ENCODE data around the gene PKN2. TPM values are rescaled to one million over a fixed set of nuclear protein-coding genes. Genes with fewer than 3 reads are reported as not detected.

Gene PKN2
- polyA plus RNA-seq, 1 donor from 2014 or later = 9.2 TPM

GRCh38 chr1:88735909-88736308 lies 51.8 kb downstream of the PKN2 start:
- Mint-ChIP-seq H3K36me3 (peaks cover 29% of the 10 kb centered on the region), H3K9me3 (peaks cover 7 to 19% (median 17%) of the 10 kb centered on the region in 3 donors)

GRCh38 chr1:88736633-88737248 lies 52.7 kb downstream of the PKN2 start:
- Mint-ChIP-seq H3K36me3 (peaks cover 22% of the 10 kb centered on the region), H3K9me3 (peaks cover 7 to 19% (median 17%) of the 10 kb centered on the region in 3 donors), H3K4me3 (peak overlapping the region in 1 of 4 donors; percentile 47), H3K27me3 (no peaks in the 10 kb centered on the region), H3K4me1 (peaks cover 12 to 19% (median 18%) of the 10 kb centered on the region in 3 donors), H3K27ac (no peak overlapping the region)

More at GRCh38 chr1:88735909-88736308, 51.8 kb downstream of the PKN2 start:
- Mint-ChIP-seq H3K27ac (no peak overlapping the region), H3K4me3 (peak overlapping the region in 1 of 4 donors; percentile 72), H3K4me1 (peaks cover 17 to 25% (median 22%) of the 10 kb centered on the region in 3 donors), H3K27me3 (no peaks in the 10 kb centered on the region)

- peaks cover 24% of the 10 kb centered on the region for H3K36me3 Mint-ChIP-seq
- peaks cover 7 to 19% (median 17%) of the 10 kb centered on the region in 3 donors for H3K9me3 Mint-ChIP-seq
- H3K27ac Mint-ChIP-seq = no peak overlapping the region
- H3K27me3 Mint-ChIP-seq = no peaks in the 10 kb centered on the region
- H3K4me3 Mint-ChIP-seq = no peak overlapping the region
- H3K4me1 Mint-ChIP-seq = peaks cover 12 to 19% (median 18%) of the 10 kb centered on the region in 3 donors
Measured at GRCh38 chr1:88737338-88737927, 53.4 kb downstream of the PKN2 start.

GRCh38 chr1:88740784-88741183 lies 56.7 kb downstream of the PKN2 start:
- peaks cover 11% of the 10 kb centered on the region for H3K36me3 Mint-ChIP-seq
- H3K4me1 Mint-ChIP-seq = peaks cover 12 to 19% (median 15%) of the 10 kb centered on the region in 3 donors
- H3K9me3 Mint-ChIP-seq = peaks cover 0 to 4% (median 4%) of the 10 kb centered on the region in 3 donors
- H3K27ac Mint-ChIP-seq = peak overlapping the region in 1 of 3 donors; percentile 17
- no peak overlapping the region for H3K4me3 Mint-ChIP-seq
- no peaks in the 10 kb centered on the region for H3K27me3 Mint-ChIP-seq

GRCh38 chr1:88741413-88741812 lies 57.3 kb downstream of the PKN2 start:
- Mint-ChIP-seq H3K4me3 (no peak overlapping the region), H3K9me3 (no peaks in the 10 kb centered on the region), H3K27me3 (no peaks in the 10 kb centered on the region), H3K4me1 (peaks cover 13 to 22% (median 13%) of the 10 kb centered on the region in 3 donors), H3K36me3 (peaks cover 12% of the 10 kb centered on the region), H3K27ac (no peak overlapping the region)

GRCh38 chr1:88742531-88742930 lies 58.5 kb downstream of the PKN2 start:
- H3K27ac Mint-ChIP-seq = no peak overlapping the region
- peaks cover 13 to 29% (median 20%) of the 10 kb centered on the region in 3 donors for H3K4me1 Mint-ChIP-seq
- no peaks in the 10 kb centered on the region for H3K27me3 Mint-ChIP-seq
- H3K9me3 Mint-ChIP-seq = no peaks in the 10 kb centered on the region
- peaks cover 12% of the 10 kb centered on the region for H3K36me3 Mint-ChIP-seq
- no peak overlapping the region for H3K4me3 Mint-ChIP-seq

GRCh38 chr1:88744142-88744541 lies 60.1 kb downstream of the PKN2 start:
- peaks cover 4 to 15% (median 14%) of the 10 kb centered on the region in 3 donors for H3K4me1 Mint-ChIP-seq
- no peak overlapping the region for H3K27ac Mint-ChIP-seq
- H3K27me3 Mint-ChIP-seq = no peaks in the 10 kb centered on the region
- no peak overlapping the region for H3K4me3 Mint-ChIP-seq
- H3K9me3 Mint-ChIP-seq = no peaks in the 10 kb centered on the region
- H3K36me3 Mint-ChIP-seq = peaks cover 10% of the 10 kb centered on the region

- Mint-ChIP-seq H3K4me1 (peaks cover 0 to 20% (median 11%) of the 10 kb centered on the region in 3 donors), H3K36me3 (peaks cover 11% of the 10 kb centered on the region), H3K4me3 (peak overlapping the region in 1 of 4 donors; percentile 5), H3K9me3 (no peaks in the 10 kb centered on the region), H3K27ac (no peak overlapping the region), H3K27me3 (no peaks in the 10 kb centered on the region)
Measured at GRCh38 chr1:88746916-88747315, 62.8 kb downstream of the PKN2 start.

- no peaks in the 10 kb centered on the region for H3K9me3 Mint-ChIP-seq
- H3K4me3 Mint-ChIP-seq = no peak overlapping the region
- no peaks in the 10 kb centered on the region for H3K27me3 Mint-ChIP-seq
- H3K36me3 Mint-ChIP-seq = peaks cover 14% of the 10 kb centered on the region
- H3K27ac Mint-ChIP-seq = no peak overlapping the region
- peaks cover 0 to 14% (median 6%) of the 10 kb centered on the region in 3 donors for H3K4me1 Mint-ChIP-seq
Measured at GRCh38 chr1:88751714-88752113, 67.6 kb downstream of the PKN2 start.

GRCh38 chr1:88753506-88753905 lies 69.4 kb downstream of the PKN2 start:
- H3K27me3 Mint-ChIP-seq = no peaks in the 10 kb centered on the region
- H3K36me3 Mint-ChIP-seq = peaks cover 17% of the 10 kb centered on the region
- peaks cover 0 to 10% (median 2%) of the 10 kb centered on the region in 3 donors for H3K4me1 Mint-ChIP-seq
- no peak overlapping the region for H3K27ac Mint-ChIP-seq
- peaks cover 0 to 1% (median 0%) of the 10 kb centered on the region in 3 donors for H3K9me3 Mint-ChIP-seq
- H3K4me3 Mint-ChIP-seq = no peak overlapping the region

GRCh38 chr1:88763649-88764406 lies 79.8 kb downstream of the PKN2 start:
- peaks cover 4% of the 10 kb centered on the region for H3K36me3 Mint-ChIP-seq
- H3K4me3 Mint-ChIP-seq = no peak overlapping the region
- H3K27ac Mint-ChIP-seq = no peak overlapping the region
- no peaks in the 10 kb centered on the region for H3K27me3 Mint-ChIP-seq
- H3K4me1 Mint-ChIP-seq = peaks cover 4 to 5% (median 4%) of the 10 kb centered on the region in 3 donors
- no peaks in the 10 kb centered on the region for H3K9me3 Mint-ChIP-seq

GRCh38 chr1:88768187-88768586 lies 84.1 kb downstream of the PKN2 start:
- H3K27ac Mint-ChIP-seq = no peak overlapping the region
- no peaks in the 10 kb centered on the region for H3K9me3 Mint-ChIP-seq
- peaks cover 4 to 6% (median 4%) of the 10 kb centered on the region in 3 donors for H3K4me1 Mint-ChIP-seq
- H3K27me3 Mint-ChIP-seq = no peaks in the 10 kb centered on the region
- peaks cover 12% of the 10 kb centered on the region for H3K36me3 Mint-ChIP-seq
- H3K4me3 Mint-ChIP-seq = no peak overlapping the region

GRCh38 chr1:88768816-88769215 lies 84.7 kb downstream of the PKN2 start:
- Mint-ChIP-seq H3K9me3 (no peaks in the 10 kb centered on the region), H3K4me1 (peaks cover 2 to 6% (median 4%) of the 10 kb centered on the region in 3 donors), H3K27ac (peak overlapping the region in 1 of 3 donors; percentile 71), H3K36me3 (peaks cover 12% of the 10 kb centered on the region), H3K4me3 (no peak overlapping the region), H3K27me3 (no peaks in the 10 kb centered on the region)

GRCh38 chr1:88773540-88774150 lies 89.6 kb downstream of the PKN2 start:
- Mint-ChIP-seq H3K9me3 (no peaks in the 10 kb centered on the region), H3K27me3 (no peaks in the 10 kb centered on the region), H3K4me3 (no peak overlapping the region), H3K27ac (no peak overlapping the region), H3K36me3 (peaks cover 26% of the 10 kb centered on the region), H3K4me1 (peaks cover 0 to 4% (median 0%) of the 10 kb centered on the region in 3 donors)

GRCh38 chr1:88774151-88774556 lies 90.1 kb downstream of the PKN2 start:
- Mint-ChIP-seq H3K36me3 (peaks cover 25% of the 10 kb centered on the region), H3K4me3 (no peak overlapping the region), H3K9me3 (no peaks in the 10 kb centered on the region), H3K27ac (no peak overlapping the region), H3K27me3 (no peaks in the 10 kb centered on the region), H3K4me1 (peaks cover 0 to 2% (median 0%) of the 10 kb centered on the region in 3 donors)
